GM12875 (cell line): Measurements from ENCODE around the gene MS4A10.
A peak's percentile ranks its signal among the peaks of the same experiment; 100 is the strongest.

ENCODE experiments used
- H3K4me3 ChIP-seq: one replicate; pipeline ENCODE4 v1.5.1; 2011; ENCODE audit warnings: low read depth, low read length, control low read depth
- TF ChIP-seq, protein P1 (sequence below): IDR thresholded peaks from 2 replicates; pipeline ENCODE4 v1.5.1; 2011; ENCODE audit warnings: low read depth, mild to moderate bottlenecking, control low read depth, inconsistent platforms, low read length, moderate library complexity, borderline replicate concordance; ENCODE audit not compliant: insufficient read depth

MS4A10 gene

GRCh38 chr11:60761436-60762190, 23.5 kb upstream of the MS4A10 start:
- TF ChIP-seq, protein P1, sequence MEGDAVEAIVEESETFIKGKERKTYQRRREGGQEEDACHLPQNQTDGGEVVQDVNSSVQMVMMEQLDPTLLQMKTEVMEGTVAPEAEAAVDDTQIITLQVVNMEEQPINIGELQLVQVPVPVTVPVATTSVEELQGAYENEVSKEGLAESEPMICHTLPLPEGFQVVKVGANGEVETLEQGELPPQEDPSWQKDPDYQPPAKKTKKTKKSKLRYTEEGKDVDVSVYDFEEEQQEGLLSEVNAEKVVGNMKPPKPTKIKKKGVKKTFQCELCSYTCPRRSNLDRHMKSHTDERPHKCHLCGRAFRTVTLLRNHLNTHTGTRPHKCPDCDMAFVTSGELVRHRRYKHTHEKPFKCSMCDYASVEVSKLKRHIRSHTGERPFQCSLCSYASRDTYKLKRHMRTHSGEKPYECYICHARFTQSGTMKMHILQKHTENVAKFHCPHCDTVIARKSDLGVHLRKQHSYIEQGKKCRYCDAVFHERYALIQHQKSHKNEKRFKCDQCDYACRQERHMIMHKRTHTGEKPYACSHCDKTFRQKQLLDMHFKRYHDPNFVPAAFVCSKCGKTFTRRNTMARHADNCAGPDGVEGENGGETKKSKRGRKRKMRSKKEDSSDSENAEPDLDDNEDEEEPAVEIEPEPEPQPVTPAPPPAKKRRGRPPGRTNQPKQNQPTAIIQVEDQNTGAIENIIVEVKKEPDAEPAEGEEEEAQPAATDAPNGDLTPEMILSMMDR = no peak
- no peak overlapping the region for H3K4me3 ChIP-seq

DNA sequence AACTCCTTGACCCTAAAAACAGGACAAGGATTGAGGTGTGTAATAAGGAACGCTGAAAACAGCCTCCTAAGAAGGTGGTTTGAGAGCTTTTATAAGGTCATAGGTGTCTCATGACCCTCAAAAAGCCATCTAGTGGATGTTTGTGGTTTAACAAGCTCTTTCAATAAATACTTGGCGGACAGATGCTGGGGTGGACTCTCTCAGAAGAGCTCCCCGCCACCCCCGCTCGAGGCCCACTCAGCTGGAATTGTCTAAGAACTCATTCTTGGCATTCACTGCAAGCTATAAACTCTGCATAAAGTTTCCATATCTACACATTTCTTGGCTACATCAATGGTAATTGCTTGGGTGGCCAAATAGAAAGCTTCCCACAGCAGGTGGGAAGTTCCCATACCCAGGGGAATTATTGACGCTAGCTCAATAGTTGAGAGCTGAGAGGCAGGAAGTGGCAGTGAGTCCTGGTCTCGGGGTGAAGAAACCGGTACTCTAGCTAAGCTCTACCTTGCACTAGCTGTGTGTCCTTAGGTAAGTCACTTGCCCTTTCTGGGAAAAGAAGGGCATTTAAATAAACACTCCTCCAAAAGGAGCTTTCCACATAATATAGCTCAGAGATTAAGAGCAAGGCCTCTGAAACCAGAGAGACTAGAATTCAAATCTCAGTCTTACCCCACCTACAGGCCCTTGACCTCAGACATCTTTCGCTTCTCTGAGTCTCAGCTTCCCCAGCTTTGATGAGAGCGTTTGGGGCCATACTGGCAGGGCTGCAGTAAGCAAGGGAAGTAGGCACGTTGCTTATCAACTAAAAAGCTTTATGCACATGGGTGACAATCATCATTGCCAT, 22.1 kb upstream of the MS4A10 start:
- TF ChIP-seq, protein P1 = peak; percentile 55; the same call in 1 of the 2 replicates

DNA sequence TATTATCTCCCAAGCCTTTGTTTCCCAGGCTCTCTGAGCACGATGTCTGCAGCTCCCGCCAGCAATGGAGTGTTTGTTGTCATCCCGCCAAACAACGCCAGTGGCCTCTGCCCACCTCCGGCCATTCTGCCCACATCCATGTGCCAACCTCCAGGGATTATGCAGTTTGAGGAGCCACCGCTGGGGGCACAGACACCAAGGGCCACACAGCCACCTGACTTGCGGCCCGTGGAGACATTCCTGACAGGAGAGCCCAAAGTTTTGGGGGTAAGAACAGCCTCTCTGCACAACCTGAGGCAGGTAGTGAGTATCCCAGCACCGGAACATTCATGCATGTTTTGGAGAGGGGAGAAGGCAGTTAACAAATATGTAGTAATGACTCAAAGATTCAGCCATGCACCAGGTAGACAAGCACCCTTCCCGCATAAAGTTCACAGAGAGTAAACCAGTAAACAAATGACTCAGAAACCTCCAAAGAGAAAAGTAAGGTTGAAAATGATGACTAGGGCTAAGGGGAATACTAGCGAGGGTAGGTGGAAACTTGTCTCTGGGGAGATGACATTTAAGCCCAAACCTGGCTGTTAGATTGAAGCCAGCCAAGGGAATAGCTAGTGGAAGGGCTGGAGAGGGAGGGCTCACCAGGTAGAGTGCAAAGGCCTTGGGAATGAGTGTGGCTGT, 21.3 kb upstream of the MS4A10 start:
- TF ChIP-seq, protein P1 = peak; percentile 33; the same call in 1 of the 2 replicates
- H3K4me3 ChIP-seq = no peak overlapping the region

More for the DNA sequence above, 22.1 kb upstream of the MS4A10 start:
- H3K4me3 ChIP-seq = no peak overlapping the region

- TF ChIP-seq, protein P1 = no peak
- no peak overlapping the region for H3K4me3 ChIP-seq
Observed at GRCh38 chr11:60764879-60765278, 20.3 kb upstream of the MS4A10 start.

DNA sequence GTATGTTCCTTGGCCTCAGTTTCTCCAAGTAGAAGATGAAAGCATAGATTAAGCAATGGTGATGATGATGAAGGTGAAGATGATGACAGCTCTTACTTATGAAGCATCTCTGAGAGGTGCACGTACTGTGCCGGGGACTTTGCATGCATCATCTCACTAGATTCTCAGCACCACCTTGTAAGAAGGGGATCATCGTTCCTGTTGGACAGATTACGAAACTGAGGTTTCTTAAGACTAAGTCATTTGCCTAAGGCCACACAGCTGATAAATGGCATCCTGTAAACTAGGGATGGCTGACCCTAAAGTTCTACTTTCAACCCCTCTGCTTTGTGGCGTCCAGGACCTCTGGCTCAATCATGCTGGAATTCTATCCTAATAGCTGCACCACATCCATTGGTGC, 19.8 kb upstream of the MS4A10 start:
- H3K4me3 ChIP-seq = no peak overlapping the region
- TF ChIP-seq, protein P1 = no peak

- TF ChIP-seq, protein P1 = no peak
- no peak overlapping the region for H3K4me3 ChIP-seq
Observed at GRCh38 chr11:60766547-60766946, 18.6 kb upstream of the MS4A10 start.
